NT2/D1 (cell line): Measurements from ENCODE around the gene PTPRK.

Experiments
- SUZ12 ChIP-seq: IDR thresholded peaks from 2 replicates; pipeline ENCODE4 v1.6.1; 2011; ENCODE audit not compliant: insufficient read length, insufficient read depth; ENCODE audit errors: extremely low read depth
- YY1 ChIP-seq: IDR thresholded peaks from 2 replicates; pipeline ENCODE4 v1.6.1; 2011; ENCODE audit not compliant: insufficient read length, insufficient read depth
- ZNF274 ChIP-seq: IDR thresholded peaks from 2 replicates; pipeline ENCODE4 v1.6.1; 2011; ENCODE audit warnings: mild to moderate bottlenecking, low read depth, low read length

DNA sequence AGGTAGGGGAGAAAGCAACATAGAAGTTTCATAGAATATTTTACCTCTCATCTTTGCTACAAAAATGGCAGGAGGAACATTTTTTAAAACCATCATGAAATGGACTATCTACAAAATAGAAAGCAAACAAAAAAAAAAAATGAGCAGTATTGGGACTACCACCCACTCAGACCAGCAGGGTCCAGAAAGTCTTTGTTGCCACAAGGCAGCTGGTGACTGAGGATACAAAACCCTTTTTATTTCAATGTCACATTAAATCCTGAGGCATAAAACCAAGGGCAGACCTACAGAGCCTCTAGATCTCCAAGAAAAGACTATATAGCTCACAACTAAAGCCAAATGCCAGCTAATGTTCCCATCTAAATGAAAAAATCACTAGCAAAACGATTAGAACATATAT lies 282.2 kb downstream of the PTPRK start:
- TF ChIP-seq ZNF274, result no peak
- TF ChIP-seq YY1, result no peak
- TF ChIP-seq SUZ12, result no peak
